NT2/D1 (cell line): Measurements from ENCODE around the gene GRM7.

Source experiments
- SUZ12 ChIP-seq: IDR thresholded peaks from 2 replicates; pipeline ENCODE4 v1.6.1; 2011; ENCODE audit not compliant: insufficient read length, insufficient read depth; ENCODE audit errors: extremely low read depth
- ZNF274 ChIP-seq: IDR thresholded peaks from 2 replicates; pipeline ENCODE4 v1.6.1; 2011; ENCODE audit warnings: mild to moderate bottlenecking, low read depth, low read length

DNA sequence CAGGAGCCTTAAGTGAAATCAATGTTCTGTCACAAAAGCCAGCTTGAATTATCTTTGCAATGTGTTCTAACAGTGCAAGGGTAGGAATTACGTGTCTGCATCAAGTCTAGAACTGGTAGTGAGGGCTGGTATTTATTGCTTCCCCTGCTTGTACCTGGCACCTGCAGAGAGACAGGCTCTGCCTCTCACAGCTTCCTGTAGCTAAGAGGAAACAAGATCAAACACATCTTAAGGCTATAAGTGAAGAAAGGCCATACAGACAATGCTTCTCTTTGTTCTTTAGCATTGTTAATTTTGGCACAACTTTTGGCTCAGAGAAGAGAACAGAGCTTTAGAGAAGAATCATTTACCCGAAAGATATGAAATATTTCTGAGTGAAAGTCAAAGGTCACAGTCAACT lies 479.9 kb downstream of the GRM7 start:
- no peak for TF ChIP-seq ZNF274
- TF ChIP-seq SUZ12: no peak
